H1 (cell line): Measurements from ENCODE around the gene HARS1. TPM values are rescaled to one million over a fixed set of nuclear protein-coding genes. Genes with fewer than 3 reads are reported as not detected.

ENCODE experiments used
- CTCF ChIA-PET: fragments of 300-600 bp; sonication (Branson Sonifier 250); formaldehyde crosslinking; loops from one replicate; lab custom pipeline; 2021; ENCODE audit not compliant: partially characterized antibody; lab: Charles Lee
- POLR2A ChIA-PET: fragments of 300-600 bp; sonication (Branson Sonifier 250); formaldehyde crosslinking; loops from one replicate; lab custom pipeline; 2021; ENCODE audit warnings: inconsistent platforms; ENCODE audit not compliant: partially characterized antibody; lab: Charles Lee
- DNase-seq, 2 experiments: peaks; one replicate each; pipeline versions ENCODE4 v3.0.0 to v3.0.0-alpha.2; 2010 to 2022; ENCODE audit warnings: low spot score in 2 of 2, low read depth in 1 of 2, mixed read lengths in 1 of 2
- FAIRE-seq: peaks from 2 replicates; lab custom pipeline; 2011; peaks lifted over from hg19 to GRCh38; lab: Jason Lieb, UNC
- H2AFZ ChIP-seq: 2 replicates; pipeline ENCODE4 v1.8.1; 2012; ENCODE audit warnings: low read length, inconsistent platforms
- H2AK5ac ChIP-seq: 2 replicates; pipeline ENCODE4 v1.6.1; 2013; ENCODE audit warnings: low read depth, low read length
- H2BK120ac ChIP-seq: replicated peaks from 2 replicates; pipeline ENCODE3; 2013; ENCODE audit warnings: low read depth, low read length, inconsistent platforms
- H2BK12ac ChIP-seq: 2 replicates; pipeline ENCODE4 v1.6.1; 2013; ENCODE audit warnings: low read depth, low read length
- H2BK15ac ChIP-seq: 2 replicates; pipeline ENCODE4 v1.6.1; 2013; ENCODE audit warnings: low read length
- H2BK20ac ChIP-seq: 2 replicates; pipeline ENCODE4 v1.6.1; 2013; ENCODE audit warnings: low read length
- H2BK5ac ChIP-seq: 2 replicates; pipeline ENCODE4 v1.6.1; 2013; ENCODE audit warnings: low read depth, low read length
- H3K14ac ChIP-seq: 2 replicates; pipeline ENCODE4 v1.6.1; 2013; ENCODE audit warnings: inconsistent platforms; ENCODE audit not compliant: insufficient read length
- H3K18ac ChIP-seq: 2 replicates; pipeline ENCODE4 v1.6.1; 2013; ENCODE audit warnings: low read length; ENCODE audit errors: extremely low read depth
- H3K23ac ChIP-seq: 2 replicates; pipeline ENCODE4 v1.6.1; 2013; ENCODE audit warnings: inconsistent platforms; ENCODE audit not compliant: insufficient read length
- H3K23me2 ChIP-seq: 2 replicates; pipeline ENCODE4 v1.6.1; 2013; ENCODE audit warnings: low read depth, low read length
- H3K27ac ChIP-seq: 2 replicates; pipeline ENCODE4 v1.6.1; 2011; ENCODE audit warnings: low read depth, low read length, inconsistent platforms
- H3K27me3 ChIP-seq, 4 experiments: replicated peaks in 1 of 4; 1 replicate in 1 of 4; 2 replicates in 3 of 4; pipeline versions ENCODE4 v1.6.1 to v1.8.1; 2011 to 2013; ENCODE audit warnings: low read length in 3 of 4, mild to moderate bottlenecking in 3 of 4, inconsistent platforms in 2 of 4, mixed read lengths in 2 of 4, moderate library complexity in 1 of 4; ENCODE audit not compliant: control insufficient read depth in 3 of 4, insufficient read depth in 3 of 4; ENCODE audit errors: extremely low read depth in 1 of 4
- H3K36me3 ChIP-seq, 4 experiments: 2 replicates each; pipeline versions ENCODE4 v1.6.1 to v1.8.1; 2011 to 2013; ENCODE audit warnings: mild to moderate bottlenecking in 4 of 4, low read length in 3 of 4, moderate library complexity in 2 of 4, control low read depth in 1 of 4, inconsistent platforms in 1 of 4; ENCODE audit not compliant: insufficient read depth in 4 of 4, control insufficient read depth in 2 of 4
- H3K4ac ChIP-seq: replicated peaks from 2 replicates; pipeline ENCODE3; 2013; ENCODE audit warnings: low read length, low read depth, mixed read lengths, inconsistent platforms; ENCODE audit not compliant: insufficient read length
- H3K4me1 ChIP-seq, 4 experiments: replicated peaks in 1 of 4; 1 replicate in 1 of 4; 2 replicates in 3 of 4; pipeline versions ENCODE4 v1.6.1 to v1.8.1; 2011 to 2013; ENCODE audit warnings: low read length in 3 of 4, inconsistent platforms in 2 of 4, mixed read lengths in 1 of 4; ENCODE audit not compliant: insufficient read depth in 4 of 4, control insufficient read depth in 3 of 4
- H3K4me2 ChIP-seq, 2 experiments: 2 replicates each; pipeline versions ENCODE4 v1.6.1 to v1.8.1; 2011 to 2013; ENCODE audit warnings: low read depth in 2 of 2, low read length in 2 of 2, control low read depth in 1 of 2, inconsistent platforms in 1 of 2, mild to moderate bottlenecking in 1 of 2; ENCODE audit not compliant: insufficient read depth in 1 of 2
- H3K4me3 ChIP-seq, 4 experiments: fragments of 200-600, 300-600 bp in 1 of 4; sonication (generic), shearing (Covaris generic), sonication (Bioruptor Twin) in 1 of 4; 2 replicates each; pipeline versions ENCODE4 v1.5.1 to v1.8.1; 2011 to 2016; ENCODE audit warnings: low read length in 4 of 4, low read depth in 3 of 4, control low read depth in 2 of 4, inconsistent platforms in 2 of 4, mild to moderate bottlenecking in 2 of 4, mixed read lengths in 1 of 4, moderate library complexity in 1 of 4; ENCODE audit not compliant: insufficient read depth in 2 of 4; ENCODE audit errors: extremely low read depth in 1 of 4
- H3K56ac ChIP-seq: replicated peaks from 2 replicates; pipeline ENCODE3; 2013; ENCODE audit warnings: low read depth, mild to moderate bottlenecking, mixed read lengths, low read length, inconsistent platforms; ENCODE audit not compliant: insufficient read length
- H3K79me1 ChIP-seq: 2 replicates; pipeline ENCODE4 v1.6.1; 2013; ENCODE audit warnings: low read depth, low read length, control low read depth
- H3K79me2 ChIP-seq, 2 experiments: 2 replicates each; pipeline versions ENCODE4 v1.6.1 to v1.8.1; 2012 to 2013; ENCODE audit warnings: low read length in 2 of 2, mild to moderate bottlenecking in 2 of 2, inconsistent platforms in 1 of 2; ENCODE audit not compliant: insufficient read depth in 2 of 2, control insufficient read depth in 1 of 2
- H3K9ac ChIP-seq, 4 experiments: replicated peaks in 1 of 4; 1 replicate in 1 of 4; 2 replicates in 3 of 4; pipeline versions ENCODE4 v1.6.1 to v1.8.1; 2011 to 2013; ENCODE audit warnings: low read depth in 3 of 4, low read length in 3 of 4, control low read depth in 2 of 4, mild to moderate bottlenecking in 2 of 4, moderate library complexity in 2 of 4, inconsistent platforms in 1 of 4; ENCODE audit errors: extremely low read depth in 1 of 4
- H3K9me3 ChIP-seq, 2 experiments: 2 replicates each; pipeline versions ENCODE4 v1.6.1 to v1.8.1; 2012 to 2013; ENCODE audit warnings: mild to moderate bottlenecking in 2 of 2, moderate library complexity in 2 of 2, control low read depth in 1 of 2, inconsistent platforms in 1 of 2, low read depth in 1 of 2, low read length in 1 of 2, mixed read lengths in 1 of 2; ENCODE audit not compliant: insufficient read depth in 2 of 2
- H4K20me1 ChIP-seq, 2 experiments: replicated peaks in 1 of 2; 2 replicates each; pipeline versions ENCODE3 to v1.8.1; 2011 to 2013; ENCODE audit warnings: inconsistent platforms in 2 of 2, low read length in 2 of 2, mild to moderate bottlenecking in 1 of 2; ENCODE audit not compliant: insufficient read depth in 2 of 2, control insufficient read depth in 1 of 2
- H4K5ac ChIP-seq: 2 replicates; pipeline ENCODE4 v1.6.1; 2013; ENCODE audit warnings: low read length, low read depth, mixed read lengths, inconsistent platforms; ENCODE audit not compliant: insufficient read length
- H4K8ac ChIP-seq: 2 replicates; pipeline ENCODE4 v1.8.0; 2013; ENCODE audit warnings: mild to moderate bottlenecking, moderate library complexity, low read length, inconsistent platforms; ENCODE audit not compliant: insufficient read depth; ENCODE audit errors: extremely low read depth
- H4K91ac ChIP-seq: replicated peaks from 2 replicates; pipeline ENCODE3; 2013; ENCODE audit warnings: low read length, mixed read lengths, inconsistent platforms; ENCODE audit not compliant: insufficient read length
- ATF3 ChIP-seq: IDR thresholded peaks from 2 replicates; pipeline ENCODE4 v1.6.1; 2011; ENCODE audit warnings: low read depth, mild to moderate bottlenecking, low read length; ENCODE audit not compliant: insufficient read depth
- CBX5 ChIP-seq: fragments of 300-800, 300-1000 bp; sonication (generic); IDR thresholded peaks from 2 replicates; pipeline ENCODE4 v1.7.1; 2016; ENCODE audit warnings: antibody characterized with exemption, low read length, low read depth
- CEBPB ChIP-seq: IDR thresholded peaks from 2 replicates; pipeline ENCODE4 v1.6.1; 2012; ENCODE audit warnings: low read depth, low read length
- CTBP2 ChIP-seq: IDR thresholded peaks from 2 replicates; pipeline ENCODE4 v1.7.0; 2011; ENCODE audit warnings: borderline replicate concordance, mild to moderate bottlenecking, moderate library complexity, mixed read lengths, low read length; ENCODE audit not compliant: insufficient read depth, insufficient read length
- FOSL1 ChIP-seq: IDR thresholded peaks from 2 replicates; pipeline ENCODE4 v1.6.1; 2011; ENCODE audit warnings: mild to moderate bottlenecking, low read depth, low read length, moderate library complexity; ENCODE audit not compliant: insufficient read depth
- JUND ChIP-seq: IDR thresholded peaks from 2 replicates; pipeline ENCODE4 v1.6.1; 2011; ENCODE audit warnings: mild to moderate bottlenecking, improper control_type of control experiment, low read length
- KDM1A ChIP-seq: fragments of 200-600, 300-600 bp; sonication (generic); IDR thresholded peaks from 2 replicates; pipeline ENCODE4 v1.7.1; 2016; ENCODE audit warnings: mild to moderate bottlenecking, low read length, borderline replicate concordance
- POU5F1 ChIP-seq: IDR thresholded peaks from 2 replicates; pipeline ENCODE4 v1.6.1; 2011; ENCODE audit warnings: low read depth, mild to moderate bottlenecking, low read length, moderate library complexity
- SIRT6 ChIP-seq: IDR thresholded peaks from one replicate; pipeline ENCODE4 v1.7.1; 2012; ENCODE audit warnings: low read length, inconsistent platforms
- SP4 ChIP-seq: IDR thresholded peaks from 2 replicates; pipeline ENCODE4 v1.6.1; 2012; ENCODE audit warnings: low read length, inconsistent platforms
- TAF1 ChIP-seq: IDR thresholded peaks from 2 replicates; pipeline ENCODE4 v1.6.1; 2011; ENCODE audit warnings: mild to moderate bottlenecking, low read depth, low read length
- ZNF274 ChIP-seq: IDR thresholded peaks from 2 replicates; pipeline ENCODE4 v1.7.0; 2012; ENCODE audit warnings: low read length, borderline replicate concordance; ENCODE audit errors: extremely low read depth
- WGBS, 2 experiments: shearing (Covaris generic) in 1 of 2; methylation state at CpG; one replicate each; pipeline versions ENCODE4 v1.1.6 to v1.1.7; 2013 to 2015; ENCODE audit warnings: low lambda C conversion rate in 2 of 2, mixed read lengths in 2 of 2, inconsistent platforms in 1 of 2, low coverage in 1 of 2, missing lambda C conversion rate in 1 of 2; ENCODE audit not compliant: insufficient replicate concordance in 2 of 2, insufficient coverage in 1 of 2, insufficient read length in 1 of 2; ENCODE audit errors: extremely low coverage in 1 of 2, missing lambda C conversion rate in 1 of 2; 5-methylcytosine and 5-hydroxymethylcytosine counted together
- polyA plus RNA-seq, 7 experiments: library from polyadenylated mRNA; depleted of rRNA in 3 of 7; stranded (reverse) in 5 of 7; unstranded in 2 of 7; fragments of >200 nt in 5 of 7; fragments of 200-250 nt in 2 of 7; gene quantifications; 1 replicate in 5 of 7; 2 replicates in 1 of 7; 4 replicates in 1 of 7; pipeline versions ENCODE4 v1.2.1 to v1.2.3, GENCODE V29; 2011 to 2013; ENCODE audit warnings: missing spikeins in 2 of 7, mixed read lengths in 2 of 7
- total RNA-seq: library from RNA; stranded (reverse); fragmentation: NEBNext Ultra II Directional; extraction: Animal tissue kit (Norgen Biotek cat#: 25700); gene quantifications from 2 replicates; pipeline ENCODE4 v1.2.1, GENCODE V29; 2021

HARS1 gene
- total and polyA plus RNA-seq, 2 of the 8 experiments (the other 6 are each of a cell fraction or from before 2014, with no cell fraction given): 27.8 to 56.8 TPM

- H3K9ac ChIP-seq: no peak overlapping the region
- H3K18ac ChIP-seq: no peak overlapping the region
- H2AK5ac ChIP-seq: no peak overlapping the region
- H3K14ac ChIP-seq: no peak overlapping the region
- no peak overlapping the region for H4K8ac ChIP-seq
- no peak overlapping the region for H4K91ac ChIP-seq
- H2BK20ac ChIP-seq: no peak overlapping the region
- H2BK12ac ChIP-seq: no peak overlapping the region
- H3K79me1 ChIP-seq: no peaks in the 10 kb centered on the region
- no peak for FAIRE-seq
- TF ChIP-seq CBX5 (no peak), FOSL1 (no peak), SIRT6 (no peak), SP4 (no peak), ZNF274 (no peak), TAF1 (no peak), POU5F1 (no peak), JUND (no peak), KDM1A (no peak), CTBP2 (no peak), CEBPB (no peak), ATF3 (no peak)
- no peak overlapping the region for H3K4ac ChIP-seq
- no peaks in the 10 kb centered on the region for H3K9me3 ChIP-seq
- no peak for DNase-seq
- no peak overlapping the region for H2AFZ ChIP-seq
- H3K4me1 ChIP-seq: no peaks in the 10 kb centered on the region; a peak in 1 of 7 replicates
- no peak overlapping the region for H2BK5ac ChIP-seq
- no peak overlapping the region for H4K5ac ChIP-seq
- no peak overlapping the region for H2BK120ac ChIP-seq
- H3K4me2 ChIP-seq: no peak overlapping the region
- CTCF ChIA-PET: interaction anchor here (0.7 to 2.8 kb wide), 3 partner anchors 17 to 182 kb away, joined by 3 to 11 read pairs (median 3); partner anchors contain the start of genes HARS1, HARS2 and PCDHA10
- H3K23ac ChIP-seq: no peak overlapping the region
- H3K79me2 ChIP-seq: no peaks in the 10 kb centered on the region
- 85% methylated on average over 2 of the region's 2 CpGs; no CpG with 5 or more reads in 1 of the 2 experiments for WGBS, 2 experiments
- H3K4me3 ChIP-seq: no peak overlapping the region
- POLR2A ChIA-PET: interaction anchor here (1.0 to 3.9 kb wide), 10 partner anchors 7 to 116 kb away, joined by 3 to 26 read pairs (median 6); partner anchors contain the start of genes HARS1, HARS2, IK and NDUFA2
- peaks cover 0 to 2% of the 10 kb centered on the region in 2 experiments for H4K20me1 ChIP-seq
- no peaks in the 10 kb centered on the region for H3K27me3 ChIP-seq
- no peak overlapping the region for H2BK15ac ChIP-seq
- H3K36me3 ChIP-seq: peaks cover 10 to 56% (median 41%) of the 10 kb centered on the region in 4 experiments
- no peak overlapping the region for H3K56ac ChIP-seq
- no peak overlapping the region for H3K27ac ChIP-seq
- H3K23me2 ChIP-seq: no peaks in the 10 kb centered on the region
Observed at GRCh38 chr5:140674211-140674610, 17.0 kb downstream of the HARS1 start.
